Astrocyte (in vitro differentiated cells and primary cell): ENCODE results near the gene CMC1.

Experiments
- EZH2 ChIP-seq: IDR thresholded peaks from 2 replicates; pipeline ENCODE4 v1.6.1; 2012; ENCODE audit warnings: mild to moderate bottlenecking, low read length, inconsistent platforms; ENCODE audit not compliant: insufficient read depth
- TF ChIP-seq, protein P1 (sequence below): IDR thresholded peaks from 2 replicates; pipeline ENCODE4 v1.5.1; 2011; ENCODE audit warnings: low read depth, mild to moderate bottlenecking, inconsistent platforms, low read length, moderate library complexity; ENCODE audit not compliant: insufficient read depth

DNA sequence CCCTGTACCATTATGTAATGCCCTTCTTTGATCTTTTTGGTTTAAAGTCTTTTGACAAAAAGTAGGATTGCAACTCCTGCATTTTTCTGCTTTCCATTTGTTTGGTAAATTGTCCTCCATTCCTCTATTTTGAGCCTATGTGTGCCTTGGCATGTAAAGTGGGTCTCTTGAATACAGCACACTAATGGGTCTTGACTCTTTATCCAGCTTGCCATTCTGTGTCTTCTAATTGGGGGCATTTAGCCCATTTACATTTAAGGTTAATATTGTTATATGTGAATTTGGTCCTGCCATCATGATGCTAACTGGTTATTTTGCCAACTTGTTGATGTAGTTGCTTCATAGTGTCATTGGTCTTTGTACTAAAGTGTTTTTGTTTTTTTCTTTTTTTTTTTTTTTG lies 32.4 kb downstream of the CMC1 start:
- TF ChIP-seq, protein P1, sequence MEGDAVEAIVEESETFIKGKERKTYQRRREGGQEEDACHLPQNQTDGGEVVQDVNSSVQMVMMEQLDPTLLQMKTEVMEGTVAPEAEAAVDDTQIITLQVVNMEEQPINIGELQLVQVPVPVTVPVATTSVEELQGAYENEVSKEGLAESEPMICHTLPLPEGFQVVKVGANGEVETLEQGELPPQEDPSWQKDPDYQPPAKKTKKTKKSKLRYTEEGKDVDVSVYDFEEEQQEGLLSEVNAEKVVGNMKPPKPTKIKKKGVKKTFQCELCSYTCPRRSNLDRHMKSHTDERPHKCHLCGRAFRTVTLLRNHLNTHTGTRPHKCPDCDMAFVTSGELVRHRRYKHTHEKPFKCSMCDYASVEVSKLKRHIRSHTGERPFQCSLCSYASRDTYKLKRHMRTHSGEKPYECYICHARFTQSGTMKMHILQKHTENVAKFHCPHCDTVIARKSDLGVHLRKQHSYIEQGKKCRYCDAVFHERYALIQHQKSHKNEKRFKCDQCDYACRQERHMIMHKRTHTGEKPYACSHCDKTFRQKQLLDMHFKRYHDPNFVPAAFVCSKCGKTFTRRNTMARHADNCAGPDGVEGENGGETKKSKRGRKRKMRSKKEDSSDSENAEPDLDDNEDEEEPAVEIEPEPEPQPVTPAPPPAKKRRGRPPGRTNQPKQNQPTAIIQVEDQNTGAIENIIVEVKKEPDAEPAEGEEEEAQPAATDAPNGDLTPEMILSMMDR, result no peak
- no peak for TF ChIP-seq EZH2
